MM.1S (cell line): Measurements from ENCODE around the gene TBC1D23.

ENCODE experiments used
- CTCF ChIP-seq: fragments of 300-600 bp; sonication (generic); IDR thresholded peaks from 2 replicates; pipeline ENCODE4 v1.5.1; 2016; ENCODE audit warnings: antibody characterized with exemption, low read length, mixed read lengths
- EZH2 ChIP-seq: fragments of 300-600 bp; sonication (generic); optimal IDR thresholded peaks from 2 replicates; pipeline ENCODE3; 2017; ENCODE audit warnings: low read depth, mild to moderate bottlenecking, antibody characterized with exemption, low read length, mixed read lengths
- EZH2phosphoT487 ChIP-seq: fragments of 300-600 bp; sonication (generic); IDR thresholded peaks from 2 replicates; pipeline ENCODE4 v1.6.1; 2018; ENCODE audit warnings: antibody characterized with exemption, low read length

DNA sequence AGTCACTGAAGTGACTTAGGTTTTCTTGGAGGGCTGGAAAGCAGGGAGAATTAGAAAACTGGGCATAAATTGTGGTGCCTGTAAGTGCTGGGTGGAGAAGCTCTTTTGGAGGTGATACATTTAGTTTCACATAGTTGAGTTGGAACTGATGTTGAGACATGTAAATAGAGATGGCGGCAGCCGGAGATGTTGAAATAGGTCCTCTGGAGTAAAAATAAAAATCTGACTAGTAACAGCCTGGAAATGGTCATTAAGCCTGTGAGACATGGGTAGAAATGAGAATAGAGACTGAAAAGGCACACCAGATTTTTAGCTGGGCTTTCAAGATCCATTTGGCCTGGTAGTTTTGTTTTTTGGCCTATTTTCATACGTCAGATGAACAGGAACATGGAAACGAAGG lies 70.9 kb downstream of the TBC1D23 start:
- TF ChIP-seq CTCF, result no peak
- TF ChIP-seq EZH2phosphoT487, result no peak
- no peak for TF ChIP-seq EZH2
